Panc1 (cell line): Measurements from ENCODE around the gene SLC26A11. TPM values are rescaled to one million over a fixed set of nuclear protein-coding genes. Genes with fewer than 3 reads are reported as not detected.

Experiments used
- ATAC-seq: fragments of 200-7000 bp; cut with Tn5 transposase; 2 replicates; pipeline ENCODE4 v1.9.1; 2020; ENCODE audit warnings: mild to moderate bottlenecking, moderate library complexity
- BruUV-seq: library from RNA; stranded (reverse); fragments of 400-500 nt; replicated peaks from 2 replicates; lab custom pipeline; 2021; lab: Mats Ljungman, UMichigan
- CTCF ChIA-PET: fragments of 300-600 bp; sonication (Branson Sonifier 250); formaldehyde crosslinking; loops from one replicate; lab custom pipeline; 2022; ENCODE audit warnings: antibody characterized with exemption; lab: Charles Lee
- POLR2A ChIA-PET: fragments of 300-600 bp; sonication (Branson Sonifier 250); formaldehyde crosslinking; loops from one replicate; lab custom pipeline; 2022; ENCODE audit warnings: antibody characterized with exemption; lab: Charles Lee
- DNase-seq: peaks from one replicate; pipeline ENCODE4 v3.0.0-alpha.2; 2010; ENCODE audit warnings: low read depth, low spot score
- H3K27ac ChIP-seq: 2 replicates; pipeline ENCODE4 v1.5.1; 2011; ENCODE audit warnings: mild to moderate bottlenecking, low read length, inconsistent platforms
- H3K27me3 ChIP-seq: fragments of 200-500 bp; sonication (Bioruptor generic); 2 replicates; pipeline ENCODE4 v1.6.0; 2014; ENCODE audit warnings: low read length, inconsistent platforms; ENCODE audit not compliant: control insufficient read depth, insufficient read depth
- H3K36me3 ChIP-seq: fragments of 200-500 bp; sonication (Bioruptor generic); 2 replicates; pipeline ENCODE4 v1.5.1; 2014; ENCODE audit warnings: inconsistent platforms, mild to moderate bottlenecking, low read length, moderate library complexity; ENCODE audit not compliant: control insufficient read depth, insufficient read depth
- H3K4me1 ChIP-seq: 2 replicates; pipeline ENCODE4 v1.5.1; 2011; ENCODE audit warnings: inconsistent platforms, mild to moderate bottlenecking, low read length, moderate library complexity; ENCODE audit not compliant: control insufficient read depth, insufficient read depth
- H3K4me3 ChIP-seq, 2 experiments: 2 replicates each; pipeline ENCODE4 v1.5.1; 2011 to 2012; ENCODE audit warnings: low read depth in 2 of 2, low read length in 2 of 2, mild to moderate bottlenecking in 2 of 2, inconsistent platforms in 1 of 2, moderate library complexity in 1 of 2
- H3K9me3 ChIP-seq: fragments of 200-500 bp; sonication (Bioruptor generic); 2 replicates; pipeline ENCODE4 v1.5.1; 2014; ENCODE audit warnings: low read depth, mild to moderate bottlenecking, inconsistent platforms, low read length, moderate library complexity; ENCODE audit not compliant: control insufficient read depth, insufficient read depth
- POLR2AphosphoS5 ChIP-seq: IDR thresholded peaks from 2 replicates; pipeline ENCODE4 v1.6.1; 2012; ENCODE audit warnings: mild to moderate bottlenecking, low read depth, low read length, moderate library complexity
- SIN3A ChIP-seq: IDR thresholded peaks from 2 replicates; pipeline ENCODE4 v1.6.1; 2012; ENCODE audit warnings: low read depth, mild to moderate bottlenecking, low read length, moderate library complexity, borderline replicate concordance; ENCODE audit not compliant: insufficient read depth
- TCF7L2 ChIP-seq: IDR thresholded peaks from 2 replicates; pipeline ENCODE4 v1.6.1; 2011; ENCODE audit warnings: mild to moderate bottlenecking, low read depth, low read length, inconsistent platforms
- in situ Hi-C: cut with HindIII; loops from 2 replicates; pipeline ENCODE4 v1.10.0; 2016; ENCODE audit warnings: low sequenced_read_pairs, low pct_unique_long_range_greater_than_20kb
- intact Hi-C: fragments of 100-400 bp; cut with micrococcal nuclease; formaldehyde crosslinking; loops from one replicate; pipeline ENCODE4 v1.10.0; 2022; ENCODE audit not compliant: unreplicated experiment
- total RNA-seq: library from RNA; stranded (reverse); gene quantifications from one replicate; pipeline ENCODE4 v1.2.1, GENCODE V29; 2021; ENCODE audit not compliant: unreplicated experiment
- TF ChIP-seq, protein P1 (sequence below): fragments of 450-650 bp; IDR thresholded peaks from 2 replicates; pipeline ENCODE4 v1.5.1; 2017; ENCODE audit warnings: mild to moderate bottlenecking
- TF ChIP-seq, protein P2 (sequence below), 2 experiments: IDR thresholded peaks; 2 replicates each; pipeline ENCODE4 v1.6.1; 2011 to 2012; ENCODE audit warnings: low read depth in 2 of 2, control low read depth in 1 of 2, low read length in 1 of 2, mild to moderate bottlenecking in 1 of 2, moderate library complexity in 1 of 2; ENCODE audit not compliant: insufficient read depth in 1 of 2

The SLC26A11 gene
- total RNA-seq, 1 experiment from 2014 or later, result 30.9 TPM

DNA sequence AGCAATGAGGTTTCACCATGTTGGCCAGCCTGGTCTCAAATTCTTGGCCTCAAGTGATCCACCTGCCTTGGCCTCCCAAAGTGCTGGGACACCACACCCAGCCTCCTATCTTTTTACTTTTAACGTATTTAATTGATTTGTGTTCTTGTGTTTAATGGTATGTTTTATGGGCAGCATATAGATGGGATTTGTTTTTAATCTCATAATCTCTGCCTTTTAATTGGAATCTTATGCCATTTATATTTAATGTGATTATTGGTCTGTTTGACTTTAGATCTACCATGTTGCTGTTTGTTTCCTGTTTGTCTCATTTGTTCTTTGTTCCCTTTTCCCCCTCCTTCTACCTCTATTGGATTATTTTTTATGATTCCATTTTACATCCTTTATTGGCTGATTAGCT, 12.2 kb downstream of the SLC26A11 start:
- ATAC-seq (no peak), DNase-seq (no peak)
- TF ChIP-seq, protein P1, sequence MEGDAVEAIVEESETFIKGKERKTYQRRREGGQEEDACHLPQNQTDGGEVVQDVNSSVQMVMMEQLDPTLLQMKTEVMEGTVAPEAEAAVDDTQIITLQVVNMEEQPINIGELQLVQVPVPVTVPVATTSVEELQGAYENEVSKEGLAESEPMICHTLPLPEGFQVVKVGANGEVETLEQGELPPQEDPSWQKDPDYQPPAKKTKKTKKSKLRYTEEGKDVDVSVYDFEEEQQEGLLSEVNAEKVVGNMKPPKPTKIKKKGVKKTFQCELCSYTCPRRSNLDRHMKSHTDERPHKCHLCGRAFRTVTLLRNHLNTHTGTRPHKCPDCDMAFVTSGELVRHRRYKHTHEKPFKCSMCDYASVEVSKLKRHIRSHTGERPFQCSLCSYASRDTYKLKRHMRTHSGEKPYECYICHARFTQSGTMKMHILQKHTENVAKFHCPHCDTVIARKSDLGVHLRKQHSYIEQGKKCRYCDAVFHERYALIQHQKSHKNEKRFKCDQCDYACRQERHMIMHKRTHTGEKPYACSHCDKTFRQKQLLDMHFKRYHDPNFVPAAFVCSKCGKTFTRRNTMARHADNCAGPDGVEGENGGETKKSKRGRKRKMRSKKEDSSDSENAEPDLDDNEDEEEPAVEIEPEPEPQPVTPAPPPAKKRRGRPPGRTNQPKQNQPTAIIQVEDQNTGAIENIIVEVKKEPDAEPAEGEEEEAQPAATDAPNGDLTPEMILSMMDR, result no peak
- TF ChIP-seq, protein P2, sequence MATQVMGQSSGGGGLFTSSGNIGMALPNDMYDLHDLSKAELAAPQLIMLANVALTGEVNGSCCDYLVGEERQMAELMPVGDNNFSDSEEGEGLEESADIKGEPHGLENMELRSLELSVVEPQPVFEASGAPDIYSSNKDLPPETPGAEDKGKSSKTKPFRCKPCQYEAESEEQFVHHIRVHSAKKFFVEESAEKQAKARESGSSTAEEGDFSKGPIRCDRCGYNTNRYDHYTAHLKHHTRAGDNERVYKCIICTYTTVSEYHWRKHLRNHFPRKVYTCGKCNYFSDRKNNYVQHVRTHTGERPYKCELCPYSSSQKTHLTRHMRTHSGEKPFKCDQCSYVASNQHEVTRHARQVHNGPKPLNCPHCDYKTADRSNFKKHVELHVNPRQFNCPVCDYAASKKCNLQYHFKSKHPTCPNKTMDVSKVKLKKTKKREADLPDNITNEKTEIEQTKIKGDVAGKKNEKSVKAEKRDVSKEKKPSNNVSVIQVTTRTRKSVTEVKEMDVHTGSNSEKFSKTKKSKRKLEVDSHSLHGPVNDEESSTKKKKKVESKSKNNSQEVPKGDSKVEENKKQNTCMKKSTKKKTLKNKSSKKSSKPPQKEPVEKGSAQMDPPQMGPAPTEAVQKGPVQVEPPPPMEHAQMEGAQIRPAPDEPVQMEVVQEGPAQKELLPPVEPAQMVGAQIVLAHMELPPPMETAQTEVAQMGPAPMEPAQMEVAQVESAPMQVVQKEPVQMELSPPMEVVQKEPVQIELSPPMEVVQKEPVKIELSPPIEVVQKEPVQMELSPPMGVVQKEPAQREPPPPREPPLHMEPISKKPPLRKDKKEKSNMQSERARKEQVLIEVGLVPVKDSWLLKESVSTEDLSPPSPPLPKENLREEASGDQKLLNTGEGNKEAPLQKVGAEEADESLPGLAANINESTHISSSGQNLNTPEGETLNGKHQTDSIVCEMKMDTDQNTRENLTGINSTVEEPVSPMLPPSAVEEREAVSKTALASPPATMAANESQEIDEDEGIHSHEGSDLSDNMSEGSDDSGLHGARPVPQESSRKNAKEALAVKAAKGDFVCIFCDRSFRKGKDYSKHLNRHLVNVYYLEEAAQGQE (IDR thresholded peaks at IDR 0.05; ENCODE audit: insufficient read depth in 1 of 2, low read depth in 2 of 2, low read length in 1 of 2), result no peak
- TF ChIP-seq POLR2AphosphoS5 (no peak), TCF7L2 (no peak), SIN3A (no peak)
- Histone ChIP-seq H3K27me3 (no peaks in the 10 kb centered on the region), H3K4me3 (no peak overlapping the region), H3K4me1 (no peaks in the 10 kb centered on the region), H3K36me3 (no peaks in the 10 kb centered on the region), H3K9me3 (peaks cover 14% of the 10 kb centered on the region; the same call in 1 of the 2 replicates), H3K27ac (no peak overlapping the region)
- CTCF ChIA-PET, result interaction anchor here (0.6 kb wide), 1 partner anchor 84 kb away, joined by 4 read pairs; no protein-coding TSS in a partner anchor
- no TSS peak for BruUV-seq
- POLR2A ChIA-PET, result no interaction called here
- intact Hi-C loops (no loop called here), in situ Hi-C loops (no loop called here)

DNA sequence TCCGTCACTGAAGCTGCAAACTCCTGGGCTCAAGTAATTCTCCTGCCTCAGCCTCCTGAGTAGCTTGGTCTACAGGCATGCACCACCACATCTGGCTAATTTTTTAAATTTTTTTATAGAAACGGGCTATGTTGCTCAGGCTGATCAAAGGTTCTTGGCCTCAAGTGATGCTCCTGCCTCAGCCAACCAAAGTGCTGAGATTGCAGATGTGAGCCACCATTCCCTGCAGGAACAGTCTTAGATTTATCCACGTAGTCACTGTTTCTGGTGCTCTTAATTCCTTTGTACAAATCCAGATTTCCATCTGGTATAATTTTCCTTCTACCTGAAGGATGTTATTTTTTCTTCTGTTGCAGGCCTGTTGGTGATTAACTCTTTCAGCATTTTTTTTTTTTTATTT, 13.0 kb downstream of the SLC26A11 start:
- H3K27me3 ChIP-seq, result no peaks in the 10 kb centered on the region
- ChIA-PET CTCF (no interaction called here), POLR2A (no interaction called here)
- intact Hi-C loops (no loop called here), in situ Hi-C loops (no loop called here)
- H3K9me3 ChIP-seq, result peaks cover 14% of the 10 kb centered on the region; the same call in 1 of the 2 replicates
- ATAC-seq (no peak), DNase-seq (no peak)
- no peak overlapping the region for H3K27ac ChIP-seq
- H3K4me3 ChIP-seq, result no peak overlapping the region
- H3K4me1 ChIP-seq, result no peaks in the 10 kb centered on the region
- 0 out of 2 replicates have a peak, but pooled peaks cover 2% of the 10 kb centered on the region for H3K36me3 ChIP-seq
- TF ChIP-seq, protein P2 (IDR thresholded peaks at IDR 0.05; ENCODE audit: insufficient read depth in 1 of 2, low read depth in 2 of 2, low read length in 1 of 2), result no peak
- TF ChIP-seq TCF7L2 (no peak), POLR2AphosphoS5 (no peak), SIN3A (no peak)
- TF ChIP-seq, protein P1, result no peak
- no TSS peak for BruUV-seq
